ENCODE measurements around the gene PROCR.
A peak's percentile ranks its signal among the peaks of the same experiment; 100 is the strongest.
"Not testable (repeated sequence)": the region's sequence is repeated elsewhere in the genome, so short reads cannot be mapped to it uniquely, and the experiment has no call there.

The PROCR gene

DNA sequence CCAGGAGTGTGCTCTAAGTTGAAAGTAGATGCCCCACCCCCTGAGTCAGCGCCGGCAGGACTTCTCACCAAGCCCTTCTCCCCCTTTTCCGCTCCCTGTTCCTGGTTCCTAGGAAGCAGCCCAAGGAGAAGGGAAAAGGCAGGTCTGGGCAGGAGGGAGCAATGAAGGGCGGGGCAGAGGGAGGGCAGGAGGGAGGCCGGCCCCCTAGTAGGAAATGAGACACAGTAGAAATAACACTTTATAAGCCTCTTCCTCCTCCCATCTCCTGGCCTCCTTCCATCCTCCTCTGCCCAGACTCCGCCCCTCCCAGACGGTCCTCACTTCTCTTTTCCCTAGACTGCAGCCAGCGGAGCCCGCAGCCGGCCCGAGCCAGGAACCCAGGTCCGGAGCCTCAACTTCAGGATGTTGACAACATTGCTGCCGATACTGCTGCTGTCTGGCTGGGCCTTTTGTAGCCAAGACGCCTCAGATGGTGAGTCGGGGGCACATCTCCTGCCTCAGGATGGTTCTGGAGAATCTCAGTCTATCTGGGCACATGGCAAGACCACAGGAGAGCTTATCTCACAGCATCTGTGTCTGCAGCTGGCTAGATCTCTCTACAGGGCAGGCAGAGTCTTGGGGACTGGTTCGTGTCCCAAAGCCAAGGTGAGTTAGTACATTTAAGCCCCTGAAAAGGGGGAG is at the start of gene PROCR:
TSS of gene PROCR (plus strand) at position 320 of the 681 bp plus-strand sequence. CDS start at position 403, 83 bp downstream.
- DNase-seq (ENCODE audit: extremely low read depth in 1 of 2, low read depth in 1 of 2): no peak

DNA sequence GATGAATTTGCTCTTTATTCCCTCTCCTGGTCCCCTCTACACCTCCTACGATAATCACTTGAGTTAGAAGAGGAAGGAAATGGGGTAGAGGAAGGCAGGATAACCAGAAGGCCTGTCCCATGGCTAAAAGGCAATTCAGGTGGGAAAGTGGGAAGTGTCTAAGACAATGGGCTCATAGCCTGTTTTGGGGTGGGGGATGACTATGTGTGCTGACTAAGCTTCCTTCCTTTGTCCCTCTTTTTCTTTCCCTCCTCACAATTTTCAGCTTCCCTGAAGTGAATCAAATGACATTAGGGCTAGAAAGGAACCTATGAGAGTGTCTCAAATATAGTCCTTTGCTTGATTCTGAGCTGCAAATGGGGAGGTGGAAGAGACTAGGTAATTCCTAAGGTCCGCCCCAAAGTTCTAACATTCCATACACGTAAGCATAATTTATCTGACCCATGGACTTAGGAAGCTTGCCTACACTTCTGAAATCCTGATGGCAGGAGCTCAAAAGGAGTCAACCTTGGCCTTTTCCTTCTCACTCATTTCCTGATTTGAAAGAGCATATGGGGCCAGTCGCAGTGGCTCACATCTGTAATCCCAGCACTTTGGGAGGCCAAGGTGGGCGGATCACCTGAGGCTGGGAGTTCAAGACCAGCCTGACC is 49.0 kb upstream of the PROCR start:
- no peak for DNase-seq (ENCODE audit: extremely low read depth in 1 of 2, low read depth in 1 of 2)

DNA sequence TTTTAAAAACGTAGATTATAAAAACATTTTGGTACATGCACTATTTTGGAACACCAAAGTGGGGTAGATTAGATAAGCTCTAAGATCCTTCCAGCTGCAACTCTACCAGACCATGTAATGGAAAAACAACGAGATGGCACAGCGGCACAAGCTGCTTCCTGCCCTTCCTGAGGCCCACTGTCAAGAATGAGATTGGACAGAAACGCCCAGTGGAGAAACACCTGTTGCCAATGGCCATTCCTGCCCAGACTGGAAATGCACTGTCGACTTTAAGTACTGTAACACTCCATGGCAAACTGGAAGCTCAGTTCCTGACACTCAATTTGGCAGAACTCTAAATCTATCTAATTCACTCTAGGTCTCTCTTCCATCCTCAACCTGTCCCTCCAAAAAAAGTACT is 46.1 kb upstream of the PROCR start:
- DNase-seq (ENCODE audit: extremely low read depth in 1 of 2, low read depth in 1 of 2): no peak

DNA sequence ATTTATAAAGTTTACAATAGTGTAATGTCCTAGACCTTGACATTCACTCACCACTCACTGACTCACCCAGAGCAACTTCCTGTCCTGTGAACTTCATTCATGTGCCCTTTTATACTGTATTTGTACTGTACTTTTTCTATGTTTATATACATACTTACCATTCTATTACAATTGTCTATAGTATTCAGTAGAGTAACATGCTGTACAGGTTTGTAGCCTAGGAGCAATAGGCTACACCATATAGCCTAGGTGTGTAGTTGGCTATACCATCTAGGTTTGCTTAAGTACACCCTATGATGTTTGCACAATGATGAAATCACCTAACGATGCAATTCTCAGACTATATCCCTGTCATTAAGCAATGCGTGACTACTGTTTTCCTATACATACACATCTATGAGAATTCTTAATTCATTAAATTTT is 42.2 kb upstream of the PROCR start:
- no peak for DNase-seq (ENCODE audit: extremely low read depth in 1 of 2, low read depth in 1 of 2)

DNA sequence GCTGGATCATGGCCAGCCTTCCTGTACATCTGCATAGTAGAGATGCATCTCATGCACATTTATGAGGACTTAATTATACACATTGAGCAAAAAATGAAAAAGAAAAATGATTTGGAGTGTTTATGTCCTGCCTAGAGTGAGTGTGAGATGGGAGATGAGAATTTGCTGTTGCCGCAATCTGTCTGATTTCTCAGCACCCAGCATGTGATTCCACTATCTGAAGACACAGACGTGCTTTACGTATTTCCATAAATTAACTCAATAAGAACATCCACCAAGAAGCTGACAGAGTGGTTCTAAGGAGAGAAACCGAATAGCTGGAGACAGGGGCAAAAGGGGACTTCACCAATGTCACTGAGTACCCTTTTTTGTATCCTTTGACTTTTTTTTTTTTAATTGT is 39.9 kb upstream of the PROCR start:
- DNase-seq (ENCODE audit: extremely low read depth in 1 of 2, low read depth in 1 of 2): no peak

DNA sequence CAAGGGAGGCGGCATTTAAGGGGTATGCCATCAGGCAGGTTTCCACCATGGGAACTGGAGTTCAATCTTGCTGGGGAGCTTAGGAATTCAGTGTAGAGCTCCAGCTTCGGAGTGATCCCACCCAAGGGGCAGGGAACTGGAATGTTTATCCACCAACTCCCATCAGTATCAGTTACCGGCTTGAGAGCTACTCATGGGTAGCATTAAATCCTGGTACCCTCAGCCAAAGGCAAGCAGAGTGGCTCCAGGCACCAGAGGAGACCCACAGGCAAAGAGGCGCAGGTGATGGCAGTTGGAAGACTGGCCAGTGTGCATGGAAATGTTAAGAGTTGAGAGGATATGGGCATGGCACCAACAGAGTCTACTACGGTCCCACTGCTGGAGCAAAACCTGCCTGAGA is 38.8 kb upstream of the PROCR start:
- no peak for DNase-seq (ENCODE audit: extremely low read depth in 1 of 2, low read depth in 1 of 2)

DNA sequence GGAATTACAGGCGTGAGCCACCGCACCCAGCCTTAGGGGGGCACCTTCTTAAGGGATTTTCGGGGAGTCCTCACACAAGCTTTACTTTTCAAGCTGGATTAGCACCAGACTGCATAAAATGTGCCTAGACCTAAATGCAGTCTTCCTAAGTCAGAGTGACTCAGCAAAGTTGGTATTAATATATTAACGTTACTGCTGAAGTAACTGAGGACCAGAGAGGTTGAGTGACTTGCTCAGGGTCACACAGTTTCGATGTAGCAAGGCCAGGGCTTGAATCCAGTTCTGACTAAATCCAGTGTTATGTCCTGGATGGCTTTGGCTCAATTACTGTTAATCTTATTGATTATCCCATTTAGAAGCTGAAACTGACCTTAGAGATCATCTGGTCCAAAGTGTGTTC is 38.1 kb upstream of the PROCR start:
- DNase-seq (ENCODE audit: extremely low read depth in 1 of 2, low read depth in 1 of 2): no peak

DNA sequence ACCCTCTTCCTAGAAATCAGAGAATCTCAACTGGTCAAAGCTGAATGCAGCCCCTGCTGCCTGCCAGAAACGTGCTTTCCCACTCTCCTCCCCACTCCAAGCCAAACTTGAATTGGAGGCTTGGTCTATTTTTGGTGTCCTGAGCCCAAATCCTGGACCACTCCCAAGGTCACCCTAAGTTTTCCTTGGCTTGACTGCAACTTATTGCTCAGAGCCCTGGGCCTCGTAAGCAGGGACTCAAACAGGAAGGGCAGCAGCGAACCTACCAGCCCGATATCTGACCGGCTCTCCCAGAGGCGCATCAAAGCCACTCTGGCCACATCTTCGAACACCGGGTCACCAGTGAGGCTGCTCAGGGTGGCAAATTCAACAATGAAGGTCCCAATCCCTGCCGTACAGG is 37.4 kb upstream of the PROCR start:
- DNase-seq (ENCODE audit: extremely low read depth in 1 of 2, low read depth in 1 of 2): no peak

DNA sequence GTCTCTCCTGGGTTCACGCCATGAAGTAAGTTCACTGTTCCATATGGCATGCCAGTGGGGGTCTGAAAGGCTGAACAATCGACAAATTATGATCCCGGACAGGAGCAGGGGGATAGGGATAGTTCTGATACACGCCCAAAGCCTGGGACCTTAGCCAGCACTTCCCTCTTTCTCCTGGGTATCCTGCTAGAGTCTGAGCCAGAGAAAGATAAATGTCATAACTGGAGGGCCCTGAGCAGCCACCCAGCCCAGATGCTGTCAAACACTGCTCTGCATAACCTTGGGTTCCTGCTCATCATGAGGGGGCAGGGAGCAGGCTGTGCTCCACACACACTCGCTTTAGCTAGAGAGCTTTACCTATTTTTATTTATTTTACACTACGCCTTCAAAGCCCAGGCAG is 37.0 kb upstream of the PROCR start:
- DNase-seq (ENCODE audit: extremely low read depth in 1 of 2, low read depth in 1 of 2): no peak

DNA sequence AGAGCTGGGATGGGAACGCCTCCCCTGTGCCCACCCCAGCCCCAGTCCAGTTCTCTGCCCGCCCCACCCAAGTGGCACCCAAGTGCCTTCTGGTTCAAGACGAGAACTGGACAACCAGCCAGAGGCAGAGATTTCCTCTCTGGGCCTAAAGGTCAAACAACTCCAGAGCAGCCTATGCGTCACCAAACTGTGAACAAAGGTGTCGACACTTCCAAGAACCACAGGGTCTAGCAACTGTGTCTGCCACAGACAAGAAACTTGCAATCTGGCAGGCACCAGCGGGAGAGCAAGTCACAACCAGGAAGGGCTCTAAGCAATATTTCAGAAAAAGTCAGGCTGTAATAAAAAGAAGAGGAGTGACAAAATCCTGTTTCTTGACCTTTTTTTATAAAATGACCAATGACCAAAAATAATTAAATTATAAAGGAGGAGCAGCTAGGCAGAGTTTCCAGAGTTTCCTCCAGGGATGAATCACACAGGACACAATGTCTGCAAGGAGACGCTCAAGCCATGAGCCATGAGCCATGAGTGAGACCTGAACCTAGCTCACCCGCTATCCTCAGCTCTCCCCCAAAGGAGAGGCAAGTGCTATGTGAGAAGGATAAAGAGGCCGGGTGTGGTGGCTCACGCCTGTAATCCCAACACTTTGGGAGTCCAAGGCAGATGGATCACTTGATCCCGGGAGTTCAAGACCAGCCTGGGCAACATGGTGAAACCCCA is 35.8 kb upstream of the PROCR start:
- no peak for DNase-seq (ENCODE audit: extremely low read depth in 1 of 2, low read depth in 1 of 2)

DNA sequence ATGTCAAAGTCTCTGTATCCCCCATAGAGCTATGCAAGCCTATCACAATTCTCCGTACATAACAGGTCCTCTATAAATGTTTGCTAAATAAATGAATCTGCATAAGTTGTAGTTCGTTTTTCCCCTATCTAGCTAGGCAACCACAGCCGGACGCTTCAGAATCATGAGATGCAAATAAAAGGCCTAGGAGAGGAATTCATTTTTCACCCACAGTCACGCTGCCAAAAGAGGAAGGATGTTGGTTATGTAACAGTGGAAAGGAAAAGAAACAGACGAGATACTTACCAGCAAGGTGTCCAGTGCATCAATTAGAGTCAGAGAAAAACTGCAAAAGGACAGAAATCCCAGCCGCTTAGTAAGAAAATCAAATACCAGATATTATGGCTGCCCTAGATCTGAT is 27.2 kb upstream of the PROCR start:
- DNase-seq (ENCODE audit: extremely low read depth in 1 of 2, low read depth in 1 of 2): no peak

DNA sequence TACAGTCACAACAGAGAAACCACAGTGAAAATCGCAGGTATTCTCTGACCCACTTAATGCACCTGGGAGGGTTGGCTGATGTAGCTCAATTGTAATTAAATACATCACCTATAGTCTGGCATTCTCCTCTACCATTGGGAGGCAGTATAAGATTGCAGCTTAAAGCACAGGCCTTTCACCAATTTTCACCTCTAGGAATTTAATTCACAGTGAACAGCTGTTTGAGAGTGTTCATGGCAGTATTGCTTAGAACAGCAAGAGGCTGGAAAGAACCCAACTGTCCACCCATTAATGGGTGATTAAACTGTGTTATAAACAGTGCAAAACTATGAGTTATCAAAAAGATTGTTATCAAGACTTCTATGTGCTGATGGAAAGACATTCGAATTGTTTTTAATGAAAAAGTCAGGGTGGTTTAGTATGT is 26.7 kb upstream of the PROCR start:
- DNase-seq (ENCODE audit: extremely low read depth in 1 of 2, low read depth in 1 of 2): no peak

DNA sequence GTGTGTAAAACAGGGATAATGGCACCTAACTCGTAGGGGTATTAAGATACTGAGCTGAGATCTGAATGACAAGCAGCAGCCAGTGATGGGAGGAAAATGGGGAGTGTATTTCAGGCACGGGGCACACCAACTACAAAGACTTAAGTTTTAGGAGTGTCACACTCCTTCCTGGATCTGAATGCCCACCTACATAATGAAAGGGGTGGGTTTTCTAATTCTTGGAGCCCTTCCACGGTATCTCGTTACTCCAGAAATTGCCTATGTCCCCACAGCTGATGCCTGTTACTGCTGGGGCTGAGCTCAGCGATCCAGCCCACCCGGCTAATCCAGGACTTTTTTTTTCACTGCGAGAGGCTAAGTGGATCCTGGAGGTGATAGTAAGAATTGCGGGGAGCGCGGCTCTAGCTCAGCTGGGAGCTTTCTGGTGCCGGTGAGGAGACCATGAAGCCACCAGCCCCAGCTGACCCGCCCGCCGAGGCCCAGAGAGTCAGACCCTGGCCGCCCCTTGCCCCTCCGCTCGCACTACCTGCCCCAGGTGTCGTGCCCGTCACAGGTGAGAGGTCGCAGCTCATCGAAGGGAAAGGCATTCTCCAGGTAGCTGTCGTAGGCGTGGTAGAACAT is 25.5 kb upstream of the PROCR start:
- no peak for DNase-seq (ENCODE audit: extremely low read depth in 1 of 2, low read depth in 1 of 2)

DNA sequence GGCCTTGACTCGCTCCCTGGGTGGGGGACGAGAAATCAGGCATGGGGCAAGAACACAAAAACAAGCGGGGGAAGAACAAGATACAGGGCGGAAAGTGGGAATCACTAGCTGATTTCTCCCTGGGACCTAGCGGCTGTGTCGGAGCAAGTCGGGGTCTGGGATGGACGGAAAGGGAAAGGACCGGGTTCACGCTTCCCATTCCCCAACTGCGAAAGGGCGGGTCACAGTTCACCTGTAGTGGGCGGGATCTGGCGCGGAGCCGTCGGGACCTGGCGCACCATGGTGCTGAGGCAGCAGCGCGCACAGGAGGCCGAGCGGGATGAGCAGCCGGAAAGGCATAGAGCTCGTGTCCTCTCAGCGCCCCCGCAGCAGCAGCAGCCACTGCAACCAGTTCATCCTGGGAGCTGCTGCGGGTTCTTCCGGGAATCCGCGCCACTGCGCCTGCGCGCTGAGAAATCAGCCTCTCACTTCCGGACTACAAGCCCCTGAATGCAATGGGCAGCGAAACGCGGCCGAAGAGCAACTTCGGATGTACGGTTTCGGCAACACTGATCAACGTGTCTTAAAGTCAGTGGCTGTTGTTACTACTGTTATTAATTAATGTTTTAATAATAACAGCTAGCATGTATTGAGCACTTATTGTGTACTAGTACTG is 24.8 kb upstream of the PROCR start, which contains the start of gene EDEM2:
TSS of gene EDEM2 (minus strand) at position 417 of the 655 bp plus-strand sequence. CDS start at position 339, 78 bp downstream.
- peak; percentile 86 to 88 for DNase-seq (ENCODE audit: extremely low read depth in 1 of 2, low read depth in 1 of 2)

DNA sequence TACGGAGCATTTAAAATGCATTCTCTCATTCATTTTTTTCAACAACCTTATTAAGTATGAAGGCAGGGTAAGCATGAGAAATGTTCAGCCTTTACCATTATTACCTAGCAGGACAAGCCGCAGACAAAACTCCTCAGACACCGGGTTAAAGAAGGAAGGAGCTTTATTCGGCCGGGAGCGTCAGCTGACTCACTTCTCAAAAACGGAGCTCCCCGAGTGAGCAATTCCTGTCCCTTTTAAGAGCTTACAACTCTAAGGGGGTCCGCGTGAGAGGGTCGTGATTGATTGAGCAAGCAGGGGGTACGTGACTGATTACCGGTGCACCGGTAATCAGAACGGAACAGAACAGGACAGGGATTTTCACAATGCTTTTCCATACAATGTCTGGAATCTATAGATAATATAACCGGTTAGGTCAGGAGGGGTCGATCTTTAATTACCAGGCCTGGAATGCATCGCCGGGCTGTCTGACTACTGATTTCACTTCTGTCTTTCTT is 24.2 kb upstream of the PROCR start:
- DNase-seq (ENCODE audit: extremely low read depth in 1 of 2, low read depth in 1 of 2): not testable (repeated sequence)

DNA sequence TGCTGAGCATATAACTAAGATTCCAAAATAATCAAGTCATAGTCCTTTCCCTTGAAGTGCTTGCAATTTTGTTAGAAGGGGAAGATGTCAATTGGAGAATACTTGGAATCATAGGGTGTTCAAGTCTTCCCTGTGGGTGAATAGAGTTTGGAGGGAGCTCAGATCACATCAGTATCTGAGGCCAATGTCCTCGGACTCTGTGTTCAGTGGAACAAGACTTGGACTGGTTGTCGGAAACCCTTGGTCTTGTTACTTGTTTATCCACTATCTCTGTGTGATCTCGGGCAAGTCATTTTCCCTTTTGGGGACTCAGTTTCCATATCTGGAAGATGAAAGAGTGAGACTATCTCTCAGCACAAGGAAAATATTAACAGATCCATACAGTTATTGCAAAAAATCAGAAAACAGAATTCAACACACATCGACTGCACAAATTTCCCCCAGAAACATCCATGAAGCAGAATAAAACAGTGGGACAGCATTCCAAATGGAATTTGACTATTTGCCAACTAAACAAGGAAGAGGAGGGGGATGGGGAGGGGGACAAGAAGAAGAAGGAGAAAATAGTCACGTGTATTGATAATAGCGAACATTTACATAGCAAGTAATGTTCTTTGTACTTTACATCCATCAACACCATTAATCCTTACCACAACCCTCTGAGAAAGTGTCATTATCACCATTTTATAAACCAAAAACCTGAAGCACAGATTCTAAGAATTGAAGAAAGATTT is 20.9 kb upstream of the PROCR start:
- DNase-seq (ENCODE audit: extremely low read depth in 1 of 2, low read depth in 1 of 2): no peak

DNA sequence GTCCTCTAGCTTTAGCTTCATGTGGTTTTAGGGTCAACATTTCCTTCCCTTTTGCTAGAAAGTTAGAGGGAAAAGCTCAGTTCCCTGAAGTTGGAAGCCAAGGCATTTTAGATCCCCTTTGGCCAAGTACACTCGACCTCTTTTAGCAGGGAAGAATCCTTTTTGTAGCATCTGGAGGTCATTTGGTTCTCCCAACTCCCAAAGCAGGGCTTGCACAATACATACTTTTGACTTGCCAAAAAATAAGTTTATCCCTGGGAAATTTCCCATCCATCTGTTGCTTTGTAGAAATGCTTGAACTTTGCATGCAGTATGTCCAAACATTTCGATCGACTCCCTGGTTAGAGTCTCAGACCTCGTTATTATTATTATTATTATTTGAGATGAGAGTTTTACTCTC is 20.1 kb upstream of the PROCR start:
- DNase-seq (ENCODE audit: extremely low read depth in 1 of 2, low read depth in 1 of 2): no peak

DNA sequence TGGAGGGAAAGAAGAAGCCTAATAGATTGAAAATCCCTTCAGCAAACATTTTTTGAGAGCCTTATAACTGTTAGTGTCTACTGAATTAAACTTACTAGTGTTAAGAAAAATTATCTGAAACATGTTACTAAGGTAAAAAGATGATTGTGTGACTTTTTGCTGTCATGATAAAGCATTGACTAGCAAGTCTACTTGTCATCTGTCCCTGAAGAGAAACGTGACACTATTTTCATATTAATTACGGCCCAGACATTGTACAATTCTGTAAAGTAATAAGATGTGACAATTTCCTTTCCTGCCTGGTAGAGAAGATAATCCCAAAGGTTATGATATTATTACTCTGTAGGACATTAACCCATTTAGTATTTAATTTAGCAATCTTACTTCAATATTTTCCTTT is 15.9 kb upstream of the PROCR start:
- DNase-seq (ENCODE audit: extremely low read depth in 1 of 2, low read depth in 1 of 2): no peak

DNA sequence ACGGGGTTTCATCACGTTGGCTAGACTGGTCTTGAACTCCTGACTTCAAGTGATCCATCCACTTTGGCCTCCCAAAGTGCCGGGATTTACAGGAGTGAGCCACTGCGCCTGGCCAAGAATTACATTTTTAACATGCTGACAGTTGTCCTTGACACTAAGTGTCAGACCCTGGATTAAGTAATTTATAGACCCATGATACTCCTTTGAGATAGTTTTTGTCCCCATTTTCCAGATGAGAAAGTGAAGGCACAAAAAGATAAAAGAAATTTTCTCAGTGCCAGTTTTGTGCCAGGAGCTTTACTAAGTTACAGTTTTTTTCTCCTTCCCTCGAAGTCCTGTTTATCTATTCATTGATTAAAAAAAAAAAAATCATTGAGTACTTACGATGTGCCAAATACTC is 14.9 kb upstream of the PROCR start:
- no peak for DNase-seq (ENCODE audit: extremely low read depth in 1 of 2, low read depth in 1 of 2)

DNA sequence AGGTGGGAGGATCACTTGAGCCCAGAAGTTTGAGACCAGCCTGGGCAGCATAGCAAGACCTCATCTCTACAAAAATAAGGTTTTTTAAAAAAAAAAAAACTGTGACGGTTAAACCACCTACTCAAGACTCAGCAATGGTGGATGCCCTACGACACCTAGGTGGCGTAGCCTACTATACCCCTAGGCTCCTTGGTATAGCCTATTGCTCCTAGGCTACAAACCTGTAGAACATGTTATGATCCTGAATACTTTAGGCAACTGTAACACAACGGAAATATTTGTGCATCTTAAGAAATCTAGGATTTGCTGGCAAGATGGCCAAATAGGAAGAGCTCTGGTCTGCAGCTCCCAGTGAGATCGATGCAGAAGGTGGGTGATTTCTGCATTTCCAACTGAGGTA is 11.5 kb upstream of the PROCR start:
- not testable (repeated sequence) for DNase-seq (ENCODE audit: extremely low read depth in 1 of 2, low read depth in 1 of 2)

All from activated CD8-positive, alpha-beta memory T cell treated with anti-CD3 and anti-CD28 coated beads for 1 hour (primary cell).